OCI-M1 (cell line): ENCODE results near the gene CSF3.
A peak's percentile ranks its signal among the peaks of the same experiment; 100 is the strongest.

ENCODE experiments used
- DNase-seq: peaks from one replicate; lab custom pipeline; 2025; lab: John Stamatoyannopoulos, UW

Gene CSF3

GRCh38 chr17:40061609-40062038, 46.4 kb downstream of the CSF3 start:
- DNase-seq: no peak

GRCh38 chr17:40062329-40063186, 47.3 kb downstream of the CSF3 start, which contains the start of gene THRA:
Gene THRA (plus strand): TSS chr17:40062965. CDS start chr17:40074489, 11,524 bp downstream.
- DNase-seq: peak; percentile 68

- peak; percentile 56 for DNase-seq
Observed at GRCh38 chr17:40063187-40063771, 48.0 kb downstream of the CSF3 start.

GRCh38 chr17:40063901-40064531, 48.8 kb downstream of the CSF3 start:
- DNase-seq: no peak

GRCh38 chr17:40064971-40065768, 49.9 kb downstream of the CSF3 start:
- no peak for DNase-seq

- no peak for DNase-seq
Observed at GRCh38 chr17:40065769-40066510, 50.7 kb downstream of the CSF3 start.
